CD14-positive monocyte (primary cell): Measurements from ENCODE around the gene ACER2. TPM values are rescaled to one million over a fixed set of nuclear protein-coding genes. Genes with fewer than 3 reads are reported as not detected.
A peak's percentile ranks its signal among the peaks of the same experiment; 100 is the strongest.

Source experiments
- DNase-seq, 3 donors: peaks; one replicate each; pipeline ENCODE4 v3.0.0-alpha.2; 2011 to 2022
- H2AFZ ChIP-seq: 2 replicates; pipeline ENCODE4 v1.6.0; 2012; ENCODE audit warnings: mild to moderate bottlenecking, low read depth, low read length, inconsistent platforms; ENCODE audit not compliant: insufficient read depth, poor library complexity, severe bottlenecking
- H3K27ac ChIP-seq, 2 donors: 1 replicate in 1 of 2; 2 replicates in 1 of 2; pipeline ENCODE4 v1.5.1; 2012 to 2013; ENCODE audit warnings: low read length in 2 of 2, control low read depth in 1 of 2, inconsistent platforms in 1 of 2, low read depth in 1 of 2, mild to moderate bottlenecking in 1 of 2
- H3K27me3 ChIP-seq, 2 donors: one replicate each; pipeline versions ENCODE4 v1.6.0 to v1.6.1; 2011 to 2013; ENCODE audit warnings: low read length in 2 of 2; ENCODE audit not compliant: control insufficient read depth in 2 of 2, insufficient read depth in 2 of 2
- H3K36me3 ChIP-seq, 2 donors: replicated peaks in 1 of 2; 1 replicate in 1 of 2; 2 replicates in 1 of 2; pipeline versions ENCODE4 v1.5.1 to v1.6.1; 2012 to 2013; ENCODE audit warnings: low read length in 2 of 2, control low read depth in 1 of 2, inconsistent platforms in 1 of 2, mild to moderate bottlenecking in 1 of 2; ENCODE audit not compliant: insufficient read depth in 2 of 2, control insufficient read depth in 1 of 2
- H3K4me1 ChIP-seq, 2 donors: 1 replicate in 1 of 2; 2 replicates in 1 of 2; pipeline versions ENCODE4 v1.5.1 to v1.6.1; 2012 to 2013; ENCODE audit warnings: low read length in 2 of 2, control low read depth in 1 of 2, inconsistent platforms in 1 of 2, mild to moderate bottlenecking in 1 of 2, moderate library complexity in 1 of 2; ENCODE audit not compliant: insufficient read depth in 2 of 2, control insufficient read depth in 1 of 2
- H3K4me2 ChIP-seq: replicated peaks from 2 replicates; pipeline ENCODE3; 2012; ENCODE audit warnings: low read length, moderate library complexity, mild to moderate bottlenecking; ENCODE audit not compliant: poor library complexity, severe bottlenecking; ENCODE audit errors: extremely low read depth
- H3K4me3 ChIP-seq, 3 experiments: fragments of 200-600 bp in 1 of 3; sonication (generic) in 1 of 3; replicated peaks in 1 of 3; 1 replicate in 2 of 3; 2 replicates in 1 of 3; pipeline ENCODE4 v1.5.1; 2011 to 2013; ENCODE audit warnings: low read length in 3 of 3, mild to moderate bottlenecking in 3 of 3, control low read depth in 2 of 3, low read depth in 2 of 3, inconsistent platforms in 1 of 3, moderate library complexity in 1 of 3
- H3K79me2 ChIP-seq: 2 replicates; pipeline ENCODE4 v1.6.0; 2012; ENCODE audit warnings: mild to moderate bottlenecking, control low read depth, inconsistent platforms, low read length, moderate library complexity; ENCODE audit not compliant: insufficient read depth
- H3K9ac ChIP-seq: 2 replicates; pipeline ENCODE4 v1.6.0; 2017; ENCODE audit warnings: low read length, mild to moderate bottlenecking; ENCODE audit not compliant: insufficient read depth, poor library complexity, severe bottlenecking
- H3K9me3 ChIP-seq, 2 donors: replicated peaks in 1 of 2; 1 replicate in 1 of 2; 2 replicates in 1 of 2; pipeline versions ENCODE4 v1.5.1 to v1.6.1; 2012 to 2013; ENCODE audit warnings: low read length in 2 of 2, control low read depth in 1 of 2; ENCODE audit not compliant: control insufficient read depth in 1 of 2, insufficient read depth in 1 of 2
- H4K20me1 ChIP-seq: 2 replicates; pipeline ENCODE4 v1.6.0; 2012; ENCODE audit warnings: mild to moderate bottlenecking, low read length, control low read depth, moderate library complexity; ENCODE audit not compliant: insufficient read depth
- H3K27ac Mint-ChIP-seq, 7 donors: one replicate each; pipeline ENCODE4 v1.8.0; 2020; ENCODE audit warnings: mild to moderate bottlenecking in 7 of 7, mixed read lengths in 7 of 7, moderate library complexity in 6 of 7, inconsistent platforms in 2 of 7
- H3K27me3 Mint-ChIP-seq, 3 donors: one replicate each; pipeline ENCODE4 v1.8.0; 2021 to 2022; ENCODE audit warnings: low read depth in 3 of 3, mild to moderate bottlenecking in 3 of 3, mixed read lengths in 3 of 3, moderate library complexity in 3 of 3, inconsistent platforms in 1 of 3
- H3K36me3 Mint-ChIP-seq, 2 donors: one replicate each; pipeline ENCODE4 v1.8.0; 2020; ENCODE audit warnings: mixed read lengths in 2 of 2, inconsistent platforms in 1 of 2, mild to moderate bottlenecking in 1 of 2
- H3K4me1 Mint-ChIP-seq: one replicate; pipeline ENCODE4 v1.8.0; 2020; ENCODE audit warnings: mild to moderate bottlenecking, mixed read lengths
- H3K4me3 Mint-ChIP-seq, 2 donors: one replicate each; pipeline ENCODE4 v1.8.0; 2020; ENCODE audit warnings: mild to moderate bottlenecking in 2 of 2, mixed read lengths in 2 of 2, moderate library complexity in 1 of 2
- H3K9me3 Mint-ChIP-seq, 7 donors: one replicate each; pipeline ENCODE4 v1.8.0; 2020 to 2022; ENCODE audit warnings: mixed read lengths in 7 of 7, mild to moderate bottlenecking in 6 of 7, moderate library complexity in 6 of 7, inconsistent platforms in 2 of 7
- CTCF ChIP-seq: fragments of 200-600 bp; IDR thresholded peaks from one replicate; pipeline ENCODE4 v1.8.0; 2022; ENCODE audit warnings: antibody characterized with exemption, mild to moderate bottlenecking
- WGBS: methylation state at CpG from one replicate; pipeline ENCODE4 v1.1.5; 2013; ENCODE audit warnings: missing lambda C conversion rate; ENCODE audit not compliant: insufficient coverage; 5-methylcytosine and 5-hydroxymethylcytosine counted together
- intact Hi-C, 2 donors: fragments of 100-400 bp; cut with micrococcal nuclease; formaldehyde crosslinking; loops; one replicate each; pipeline versions ENCODE4 v1.15.0 to v1.15.1; 2023
- polyA plus RNA-seq, 3 donors: library from polyadenylated mRNA; depleted of rRNA in 1 of 3; unstranded in 2 of 3; stranded (reverse) in 1 of 3; fragments of 300-500 nt in 2 of 3; fragments of >200 nt in 1 of 3; fragmentation: Illumina TruSeq in 2 of 3; gene quantifications; 1 replicate in 2 of 3; 2 replicates in 1 of 3; pipeline ENCODE4 v1.2.3, GENCODE V29; 2012 to 2021

ACER2 gene
- polyA plus RNA-seq, 3 donors: 0.17 to 0.21 TPM; not detected in 1

DNA sequence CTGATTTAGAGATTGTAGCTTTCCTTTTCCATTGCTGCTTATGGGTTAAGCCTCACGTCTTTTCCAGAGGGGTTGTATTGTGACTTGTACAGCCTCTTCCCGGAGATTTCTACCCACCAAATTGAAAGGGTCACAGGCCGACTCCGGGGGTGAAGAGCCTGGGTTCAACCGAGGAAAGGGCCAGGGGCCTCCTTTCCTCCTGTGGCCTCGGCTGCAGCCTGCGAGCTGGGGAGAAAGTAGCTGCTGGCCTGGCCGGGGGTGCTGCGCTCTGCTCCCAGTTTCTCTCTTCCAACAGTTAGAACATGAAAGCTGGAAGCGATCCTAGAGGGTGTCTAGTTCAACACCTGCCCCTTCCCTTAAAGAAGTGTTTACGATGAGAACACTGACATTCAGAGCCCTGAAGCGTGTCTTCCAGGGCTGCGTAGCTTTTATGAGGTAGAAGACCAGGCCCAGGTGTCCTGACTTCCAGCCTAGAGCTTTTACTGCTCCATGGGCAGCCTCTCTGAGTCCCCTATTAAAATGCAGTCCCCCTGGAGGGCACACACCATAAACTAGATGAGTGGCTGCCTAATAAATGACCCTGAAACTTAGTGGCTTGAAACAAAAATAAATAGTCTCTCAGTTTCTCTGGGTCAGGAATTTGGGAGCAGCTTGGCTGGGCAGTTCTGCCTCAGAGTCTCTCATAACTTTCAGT is 56.9 kb downstream of the ACER2 start:
- H3K4me3 Mint-ChIP-seq: no peak overlapping the region
- H3K36me3 Mint-ChIP-seq: no peaks in the 10 kb centered on the region
- H3K4me3 ChIP-seq: no peak overlapping the region
- no peaks in the 10 kb centered on the region for H3K9me3 Mint-ChIP-seq
- peak overlapping the region; percentile 78 for H2AFZ ChIP-seq
- peaks cover 10 to 18% (median 11%) of the 10 kb centered on the region in 3 donors for H3K27me3 Mint-ChIP-seq
- peaks cover 12% of the 10 kb centered on the region for H3K4me1 Mint-ChIP-seq
- H3K27me3 ChIP-seq: peaks cover 0 to 2% of the 10 kb centered on the region in 2 donors
- intact Hi-C loops: no loop called here
- no peaks in the 10 kb centered on the region for H3K36me3 ChIP-seq
- no peak overlapping the region for H3K9ac ChIP-seq
- H3K4me1 ChIP-seq: peaks cover 0 to 11% of the 10 kb centered on the region in 2 donors
- H3K4me2 ChIP-seq: no peak overlapping the region
- no peak for TF ChIP-seq CTCF
- over 99% methylated on average over 11 of the region's 13 CpGs for WGBS
- no peak overlapping the region for H3K27ac Mint-ChIP-seq
- no peak overlapping the region for H3K27ac ChIP-seq
- no peaks in the 10 kb centered on the region for H3K9me3 ChIP-seq
- no peaks in the 10 kb centered on the region for H3K79me2 ChIP-seq
- no peak for DNase-seq
- no peaks in the 10 kb centered on the region for H4K20me1 ChIP-seq

DNA sequence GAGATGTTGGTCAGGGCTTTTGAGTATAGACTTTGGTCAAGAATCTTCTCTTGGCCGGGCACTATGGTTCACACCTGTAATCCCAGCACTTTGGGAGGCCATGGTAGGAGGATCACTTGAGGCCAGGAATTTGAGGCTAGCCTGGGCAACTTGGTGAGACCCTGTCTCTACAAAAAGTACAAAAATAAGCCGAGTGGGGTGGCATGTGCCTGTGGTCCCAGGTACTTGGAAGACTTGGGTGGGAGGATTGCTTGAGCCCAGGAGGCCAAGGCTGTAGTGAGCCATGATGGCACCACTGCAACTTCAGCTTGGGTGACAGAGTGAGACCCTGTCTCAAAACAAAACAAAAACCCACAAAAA is 57.5 kb downstream of the ACER2 start:
- Mint-ChIP-seq H3K4me3 (no peak overlapping the region), H3K4me1 (peaks cover 12% of the 10 kb centered on the region), H3K27me3 (peaks cover 10 to 18% (median 11%) of the 10 kb centered on the region in 3 donors), H3K36me3 (no peaks in the 10 kb centered on the region), H3K9me3 (no peaks in the 10 kb centered on the region), H3K27ac (no peak overlapping the region)
- intact Hi-C loops: no loop called here
- no peak for DNase-seq
- Histone ChIP-seq H3K79me2 (no peaks in the 10 kb centered on the region), H3K27me3 (peaks cover 0 to 2% of the 10 kb centered on the region in 2 donors), H3K27ac (no peak overlapping the region), H3K4me2 (no peak overlapping the region), H3K9ac (no peak overlapping the region), H3K4me3 (no peak overlapping the region), H3K36me3 (no peaks in the 10 kb centered on the region), H3K4me1 (peaks cover 0 to 11% of the 10 kb centered on the region in 2 donors), H3K9me3 (no peaks in the 10 kb centered on the region), H4K20me1 (no peaks in the 10 kb centered on the region), H2AFZ (no peak overlapping the region)
- 71% methylated on average over 1 of the region's 2 CpGs for WGBS
- no peak for TF ChIP-seq CTCF
